GM19193 (cell line): ENCODE data around the gene ITIH4.

Experiments used
- POLR2A ChIP-seq: IDR thresholded peaks from 4 replicates; pipeline ENCODE4 v1.6.1; 2011; ENCODE audit not compliant: insufficient read depth, insufficient read length; ENCODE audit errors: extremely low read depth

ITIH4 gene

GRCh38 chr3:52857864-52858263 is 27.4 kb upstream of the ITIH4 start:
- TF ChIP-seq POLR2A: no peak

GRCh38 chr3:52857133-52857532 is 26.7 kb upstream of the ITIH4 start:
- no peak for TF ChIP-seq POLR2A

GRCh38 chr3:52856666-52857065 is 26.2 kb upstream of the ITIH4 start:
- no peak for TF ChIP-seq POLR2A

- no peak for TF ChIP-seq POLR2A
These were observed 23.5 kb upstream of the ITIH4 start for GRCh38 chr3:52854013-52854412.

GRCh38 chr3:52852419-52852818 is 21.9 kb upstream of the ITIH4 start:
- no peak for TF ChIP-seq POLR2A

- no peak for TF ChIP-seq POLR2A
These were observed 20.9 kb upstream of the ITIH4 start for GRCh38 chr3:52851348-52851747.

- no peak for TF ChIP-seq POLR2A
These were observed 19.2 kb upstream of the ITIH4 start for GRCh38 chr3:52849656-52850055.

GRCh38 chr3:52848617-52849016 is 18.1 kb upstream of the ITIH4 start:
- TF ChIP-seq POLR2A: no peak

- TF ChIP-seq POLR2A: no peak
These were observed 17.3 kb upstream of the ITIH4 start for GRCh38 chr3:52847726-52848125.

- no peak for TF ChIP-seq POLR2A
These were observed 16.8 kb upstream of the ITIH4 start for GRCh38 chr3:52847241-52847640.

- TF ChIP-seq POLR2A: no peak
These were observed 16.0 kb upstream of the ITIH4 start for GRCh38 chr3:52846432-52846965.

GRCh38 chr3:52845691-52846431 is 15.4 kb upstream of the ITIH4 start:
- no peak for TF ChIP-seq POLR2A

- no peak for TF ChIP-seq POLR2A
These were observed 14.7 kb upstream of the ITIH4 start for GRCh38 chr3:52845157-52845556.

GRCh38 chr3:52844290-52844975 is 14.0 kb upstream of the ITIH4 start:
- no peak for TF ChIP-seq POLR2A

GRCh38 chr3:52843881-52844280 is 13.4 kb upstream of the ITIH4 start:
- no peak for TF ChIP-seq POLR2A
